SK-N-SH (cell line): ENCODE measurements around the gene MRFAP1. TPM values are rescaled to one million over a fixed set of nuclear protein-coding genes. Genes with fewer than 3 reads are reported as not detected.
"Not testable (repeated sequence)": the region's sequence is repeated elsewhere in the genome, so short reads cannot be mapped to it uniquely, and the experiment has no call there.

Source experiments
- CTCF ChIA-PET: fragments of 300-600, 350-600 bp; formaldehyde crosslinking; extraction: SDS; loops from one replicate; lab custom pipeline; 2021; lab: Yijun Ruan, JAX
- POLR2A ChIA-PET: fragments of 350-600 bp; sonication (Branson Sonifier 250); formaldehyde crosslinking; extraction: SDS; loops from one replicate; lab custom pipeline; 2020; ENCODE audit warnings: antibody characterized with exemption, inconsistent platforms; lab: Yijun Ruan, JAX
- DNase-seq: peaks from one replicate; pipeline ENCODE4 v3.0.0; 2012
- H2AFZ ChIP-seq: fragments of 200-600 bp; sonication (generic); 2 replicates; pipeline ENCODE4 v1.8.1; 2016; ENCODE audit warnings: antibody characterized with exemption, mild to moderate bottlenecking, low read depth
- H3F3A ChIP-seq: fragments of 200-600 bp; sonication (generic); replicated peaks from 2 replicates; pipeline ENCODE3; 2016; ENCODE audit warnings: antibody characterized with exemption, mild to moderate bottlenecking; ENCODE audit not compliant: insufficient read depth
- H3K27ac ChIP-seq, 2 experiments: fragments of 200-500 bp in 1 of 2; fragments of 200-600 bp in 1 of 2; sonication (Bioruptor generic) in 1 of 2; sonication (generic), shearing (Covaris generic) in 1 of 2; 2 replicates each; pipeline versions ENCODE4 v1.5.1 to v1.6.1; 2014 to 2016; ENCODE audit warnings: low read depth in 2 of 2, inconsistent platforms in 1 of 2, low read length in 1 of 2, mild to moderate bottlenecking in 1 of 2, mixed read lengths in 1 of 2
- H3K27me3 ChIP-seq: fragments of 200-600 bp; sonication (generic), shearing (Covaris generic); 2 replicates; pipeline ENCODE4 v1.6.1; 2016; ENCODE audit warnings: mixed run types; ENCODE audit not compliant: insufficient read depth
- H3K36me3 ChIP-seq, 2 experiments: fragments of 200-500 bp in 1 of 2; fragments of 200-600 bp in 1 of 2; sonication (Bioruptor generic) in 1 of 2; sonication (generic) in 1 of 2; replicated peaks in 1 of 2; 2 replicates each; pipeline versions ENCODE3 to v1.5.1; 2014 to 2016; ENCODE audit warnings: low read length in 1 of 2, mild to moderate bottlenecking in 1 of 2; ENCODE audit not compliant: insufficient read depth in 2 of 2, control insufficient read depth in 1 of 2
- H3K4me1 ChIP-seq, 2 experiments: fragments of 200-500 bp in 1 of 2; fragments of 200-600 bp in 1 of 2; sonication (Bioruptor generic) in 1 of 2; sonication (generic), shearing (Covaris generic) in 1 of 2; 2 replicates each; pipeline versions ENCODE4 v1.5.1 to v1.6.1; 2014 to 2016; ENCODE audit warnings: low read depth in 1 of 2, low read length in 1 of 2, mixed run types in 1 of 2; ENCODE audit not compliant: insufficient read depth in 2 of 2, control insufficient read depth in 1 of 2
- H3K4me2 ChIP-seq: fragments of 200-600 bp; sonication (generic), shearing (Covaris generic); 2 replicates; pipeline ENCODE4 v1.6.1; 2017; ENCODE audit warnings: mixed run types
- H3K4me3 ChIP-seq, 2 experiments: fragments of 200-500 bp in 1 of 2; fragments of 200-600 bp in 1 of 2; sonication (Bioruptor generic) in 1 of 2; sonication (generic), shearing (Covaris generic) in 1 of 2; 2 replicates each; pipeline versions ENCODE4 v1.5.1 to v1.8.1; 2014 to 2016; ENCODE audit warnings: low read depth in 2 of 2, inconsistent platforms in 1 of 2, low read length in 1 of 2, mild to moderate bottlenecking in 1 of 2, mixed read lengths in 1 of 2, moderate library complexity in 1 of 2
- H3K79me2 ChIP-seq: fragments of 200-600 bp; sonication (generic); 2 replicates; pipeline ENCODE4 v1.8.1; 2017; ENCODE audit warnings: mild to moderate bottlenecking; ENCODE audit not compliant: insufficient read depth
- H3K9ac ChIP-seq: fragments of 200-600 bp; sonication (generic); 2 replicates; pipeline ENCODE4 v1.6.1; 2017; ENCODE audit warnings: mixed run types
- H3K9me2 ChIP-seq: fragments of 200-600 bp; sonication (generic); 2 replicates; pipeline ENCODE4 v1.6.1; 2017; ENCODE audit warnings: mixed run types
- H3K9me3 ChIP-seq: fragments of 200-600 bp; sonication (generic); 2 replicates; pipeline ENCODE4 v1.6.1; 2017; ENCODE audit warnings: mixed run types, mild to moderate bottlenecking, moderate library complexity
- H4K20me1 ChIP-seq: fragments of 200-600 bp; sonication (generic); 2 replicates; pipeline ENCODE4 v1.6.1; 2017; ENCODE audit warnings: mild to moderate bottlenecking, mixed run types; ENCODE audit not compliant: insufficient read depth
- FOXJ3 ChIP-seq: sonication (generic); formaldehyde crosslinking; IDR thresholded peaks from 2 replicates; pipeline ENCODE4 v1.5.1; 2020; ENCODE audit warnings: mild to moderate bottlenecking, missing genetic modification reagents
- MEF2A ChIP-seq: IDR thresholded peaks from 2 replicates; pipeline ENCODE4 v1.4.0; 2012; ENCODE audit warnings: low read depth, borderline replicate concordance
- NFIC ChIP-seq: IDR thresholded peaks from 2 replicates; pipeline ENCODE4 v1.4.0; 2012; ENCODE audit warnings: borderline replicate concordance
- RAD21 ChIP-seq: IDR thresholded peaks from 2 replicates; pipeline ENCODE4 v1.6.1; 2012; ENCODE audit warnings: mild to moderate bottlenecking, low read length
- TAF1 ChIP-seq: IDR thresholded peaks from 2 replicates; pipeline ENCODE4 v1.6.1; 2012; ENCODE audit warnings: low read depth, mild to moderate bottlenecking, low read length, moderate library complexity, borderline replicate concordance
- YY1 ChIP-seq: IDR thresholded peaks from 2 replicates; pipeline ENCODE4 v1.4.0; 2012; ENCODE audit warnings: low read depth, mild to moderate bottlenecking
- ZBTB33 ChIP-seq: IDR thresholded peaks from 2 replicates; pipeline ENCODE4 v1.4.0; 2012; ENCODE audit warnings: low read depth, borderline replicate concordance
- WGBS: methylation state at CpG from one replicate; pipeline ENCODE4 v1.1.6; 2017; ENCODE audit warnings: low lambda C conversion rate; 5-methylcytosine and 5-hydroxymethylcytosine counted together
- polyA plus RNA-seq, 3 experiments: library from polyadenylated mRNA; depleted of rRNA; stranded (reverse); fragments of >200 nt; gene quantifications; 2 replicates each; pipeline ENCODE4 v1.2.3, GENCODE V29; 2012

Gene MRFAP1
- polyA plus RNA-seq, 1 of the 3 experiments (the other 2 are of a cell fraction), result 416 TPM

GRCh38 chr4:6626066-6626465 lies 14.4 kb upstream of the MRFAP1 start:
- ChIA-PET POLR2A (no interaction called here), CTCF (no interaction called here)
- no peak overlapping the region for H2AFZ ChIP-seq
- DNase-seq, result no peak
- no peaks in the 10 kb centered on the region for H3K27me3 ChIP-seq
- H3K9ac ChIP-seq, result no peak overlapping the region
- H3K4me3 ChIP-seq, result no peak overlapping the region
- no peaks in the 10 kb centered on the region for H3K36me3 ChIP-seq
- H3K9me3 ChIP-seq, result no peaks in the 10 kb centered on the region
- H3K27ac ChIP-seq, result no peak overlapping the region
- H3K79me2 ChIP-seq, result no peaks in the 10 kb centered on the region
- no peak overlapping the region for H3K4me2 ChIP-seq
- 86% methylated on average over 11 of the region's 11 CpGs for WGBS
- no peaks in the 10 kb centered on the region for H3F3A ChIP-seq
- H3K9me2 ChIP-seq, result no peaks in the 10 kb centered on the region
- H4K20me1 ChIP-seq, result no peaks in the 10 kb centered on the region
- H3K4me1 ChIP-seq, result no peaks in the 10 kb centered on the region
- no peak for TF ChIP-seq TAF1
- TF ChIP-seq MEF2A, result no peak
- no peak for TF ChIP-seq NFIC
- no peak for TF ChIP-seq YY1

GRCh38 chr4:6627832-6628231 lies 12.7 kb upstream of the MRFAP1 start:
- DNase-seq, result no peak

GRCh38 chr4:6628484-6628883 lies 12.0 kb upstream of the MRFAP1 start:
- ChIA-PET POLR2A (interaction anchor here (1.0 kb wide), 1 partner anchor 12 kb away, joined by 3 read pairs; the partner anchor contains the start of gene MRFAP1), CTCF (interaction anchor here (0.5 kb wide), 1 partner anchor 80 kb away, joined by 3 read pairs; no protein-coding TSS in a partner anchor)
- not testable (repeated sequence) for H3F3A ChIP-seq, H3K4me1 ChIP-seq, H3K36me3 ChIP-seq, H3K79me2 ChIP-seq, H3K9me2 ChIP-seq, H4K20me1 ChIP-seq, H3K4me2 ChIP-seq, H3K27me3 ChIP-seq, DNase-seq, H3K4me3 ChIP-seq, H3K27ac ChIP-seq, H2AFZ ChIP-seq, H3K9ac ChIP-seq, H3K9me3 ChIP-seq
- WGBS, result 100% methylated on average over 1 of the region's 1 CpG

More at GRCh38 chr4:6627832-6628231, 12.7 kb upstream of the MRFAP1 start:
- ChIA-PET CTCF (no interaction called here), POLR2A (no interaction called here)
- H3K27me3 ChIP-seq, result no peaks in the 10 kb centered on the region
- no peaks in the 10 kb centered on the region for H3K9me2 ChIP-seq
- no peak overlapping the region for H3K4me2 ChIP-seq
- H4K20me1 ChIP-seq, result no peaks in the 10 kb centered on the region
- no peaks in the 10 kb centered on the region for H3F3A ChIP-seq
- H3K9me3 ChIP-seq, result no peaks in the 10 kb centered on the region
- no peak overlapping the region for H3K4me3 ChIP-seq
- no peak overlapping the region for H3K9ac ChIP-seq
- no peak overlapping the region for H2AFZ ChIP-seq
- H3K79me2 ChIP-seq, result no peaks in the 10 kb centered on the region
- 79% methylated on average over 3 of the region's 3 CpGs for WGBS
- TF ChIP-seq ZBTB33, result no peak
- TF ChIP-seq FOXJ3 (CRISPR knock-in tag), result no peak
- no peak for TF ChIP-seq RAD21
- H3K36me3 ChIP-seq, result no peaks in the 10 kb centered on the region
- H3K4me1 ChIP-seq, result no peaks in the 10 kb centered on the region; a peak in 1 of 4 replicates
- no peak overlapping the region for H3K27ac ChIP-seq
